Left lung (tissue), 10 donors: ENCODE results near the gene DNTTIP2. TPM values are rescaled to one million over a fixed set of nuclear protein-coding genes. Genes with fewer than 3 reads are reported as not detected.
A peak's percentile ranks its signal among the peaks of the same experiment; 100 is the strongest.
"Not testable (repeated sequence)": the region's sequence is repeated elsewhere in the genome, so short reads cannot be mapped to it uniquely, and the experiment has no call there.

Experiments
- ATAC-seq: fragments of 200-7000 bp; cut with Tn5 transposase; one replicate; pipeline ENCODE4 v1.9.1; 2020; ENCODE audit warnings: moderate library complexity
- DNase-seq, 4 donors: peaks; one replicate each; pipeline ENCODE4 v3.0.0-alpha.2; 2013 to 2020
- H3K27ac ChIP-seq, 2 donors: fragments of 200-600 bp; sonication (generic) in 1 of 2; one replicate each; pipeline versions ENCODE4 v1.5.0 to v1.8.0; 2020 to 2021
- H3K27me3 ChIP-seq, 2 donors: fragments of 200-600 bp; sonication (generic) in 1 of 2; one replicate each; pipeline versions ENCODE4 v1.5.0 to v1.8.0; 2020 to 2021
- H3K36me3 ChIP-seq, 2 donors: fragments of 200-600 bp; sonication (generic) in 1 of 2; one replicate each; pipeline versions ENCODE4 v1.5.0 to v1.8.0; 2020 to 2021
- H3K4me1 ChIP-seq, 2 donors: fragments of 200-600 bp; one replicate each; pipeline ENCODE4 v1.8.0; 2021
- H3K4me3 ChIP-seq, 2 donors: fragments of 200-600 bp; sonication (generic) in 1 of 2; one replicate each; pipeline versions ENCODE4 v1.5.0 to v1.8.0; 2020 to 2021; ENCODE audit warnings: mild to moderate bottlenecking in 1 of 2
- H3K9me3 ChIP-seq, 2 donors: fragments of 200-600 bp; sonication (generic) in 1 of 2; one replicate each; pipeline versions ENCODE4 v1.5.0 to v1.8.0; 2020 to 2021
- CTCF ChIP-seq, 2 donors: fragments of 200-600 bp; sonication (generic) in 1 of 2; IDR thresholded peaks; one replicate each; pipeline versions ENCODE4 v1.5.0 to v1.8.0; 2021; ENCODE audit warnings: antibody characterized with exemption in 2 of 2
- intact Hi-C, 2 donors: fragments of 100-400 bp; cut with DNase I; formaldehyde crosslinking; loops; one replicate each; pipeline versions ENCODE4 v1.11.2 to v1.14.2; 2022
- polyA plus RNA-seq, 6 donors: library from polyadenylated mRNA; unstranded; fragments of 120-200 nt; gene quantifications; one replicate each; pipeline ENCODE4 v1.2.1, GENCODE V29; 2013; ENCODE audit not compliant: insufficient read length in 6 of 6
- total RNA-seq, 2 donors: library from RNA; stranded (reverse); fragmentation: NEBNext Ultra II Directional; extraction: Animal tissue kit (Norgen Biotek cat#: 25700); gene quantifications; one replicate each; pipeline ENCODE4 v1.2.1, GENCODE V29; 2021
- donor health status: DM: no; HTN: yes; CAD: no.
- donor health status: DM: no; HTN: no; CAD: no.

DNTTIP2 gene
- total and polyA plus RNA-seq, 8 donors = 35.0 to 65.1 (median 59.3) TPM

- Histone ChIP-seq H3K4me1 (peaks cover 13 to 31% of the 10 kb centered on the region in 2 donors), H3K27ac (peak overlapping the region in 1 of 2 donors; percentile 57), H3K9me3 (no peaks in the 10 kb centered on the region), H3K36me3 (peaks cover 0 to 65% of the 10 kb centered on the region in 2 donors), H3K27me3 (no peaks in the 10 kb centered on the region), H3K4me3 (peak overlapping the region in 1 of 2 donors; percentile 12)
- ATAC-seq (no peak), DNase-seq (no peak)
- TF ChIP-seq CTCF (IDR thresholded peaks at IDR 0.05) = no peak
- intact Hi-C loops = no loop called here
Observed at GRCh38 chr1:93876244-93876643, 2.8 kb downstream of the DNTTIP2 start.

- Histone ChIP-seq H3K27me3 (no peaks in the 10 kb centered on the region), H3K27ac (no peak overlapping the region), H3K4me1 (peaks cover 11 to 27% of the 10 kb centered on the region in 2 donors), H3K4me3 (no peak overlapping the region), H3K9me3 (no peaks in the 10 kb centered on the region), H3K36me3 (peaks cover 0 to 86% of the 10 kb centered on the region in 2 donors)
- intact Hi-C loops = no loop called here
- DNase-seq (peak in 2 of 4 donors; percentile 10 to 14), ATAC-seq (peak; percentile 8)
- TF ChIP-seq CTCF (IDR thresholded peaks at IDR 0.05) = peak; percentile 28 to 46
Observed at GRCh38 chr1:93874025-93874651, 4.9 kb downstream of the DNTTIP2 start.

- no peak overlapping the region for H3K27ac ChIP-seq
- H3K36me3 ChIP-seq = peaks cover 0 to 96% of the 10 kb centered on the region in 2 donors
- H3K4me3 ChIP-seq = no peak overlapping the region
- intact Hi-C loops = no loop called here
- no peak for DNase-seq
- H3K9me3 ChIP-seq = no peaks in the 10 kb centered on the region
- H3K4me1 ChIP-seq = peaks cover 4 to 5% of the 10 kb centered on the region in 2 donors
- no peaks in the 10 kb centered on the region for H3K27me3 ChIP-seq
- no peak for ATAC-seq
- no peak for TF ChIP-seq CTCF (IDR thresholded peaks at IDR 0.05)
Observed at GRCh38 chr1:93871366-93871765, 7.6 kb downstream of the DNTTIP2 start.

- TF ChIP-seq CTCF (IDR thresholded peaks at IDR 0.05) = no peak
- intact Hi-C loops = no loop called here
- Histone ChIP-seq H3K27ac (no peak overlapping the region), H3K27me3 (no peaks in the 10 kb centered on the region), H3K4me1 (no peaks in the 10 kb centered on the region), H3K36me3 (peaks cover 0 to 80% of the 10 kb centered on the region in 2 donors), H3K9me3 (no peaks in the 10 kb centered on the region), H3K4me3 (no peak overlapping the region)
- ATAC-seq = no peak
- DNase-seq = no peak
Observed at GRCh38 chr1:93869653-93870052, 9.4 kb downstream of the DNTTIP2 start.

GRCh38 chr1:93868492-93868891, 10.5 kb downstream of the DNTTIP2 start:
- ATAC-seq, H3K27me3 ChIP-seq, DNase-seq, H3K4me1 ChIP-seq, H3K27ac ChIP-seq, H3K9me3 ChIP-seq, intact Hi-C loops, H3K4me3 ChIP-seq: not testable (repeated sequence)
- peaks cover 0 to 69% of the 10 kb centered on the region in 2 donors for H3K36me3 ChIP-seq

GRCh38 chr1:93865253-93865652, 13.8 kb downstream of the DNTTIP2 start:
- H3K9me3 ChIP-seq = no peaks in the 10 kb centered on the region
- peaks cover 0 to 36% of the 10 kb centered on the region in 2 donors for H3K36me3 ChIP-seq
- ATAC-seq (no peak), DNase-seq (no peak)
- no peak overlapping the region for H3K4me3 ChIP-seq
- H3K4me1 ChIP-seq = no peaks in the 10 kb centered on the region
- intact Hi-C loops = no loop called here
- no peak for TF ChIP-seq CTCF (IDR thresholded peaks at IDR 0.05)
- no peak overlapping the region for H3K27ac ChIP-seq
- no peaks in the 10 kb centered on the region for H3K27me3 ChIP-seq
